Activated CD4-positive, alpha-beta T cell treated with anti-CD3 and anti-CD28 coated beads, Interleukin-2, Interleukin-6, amounts not matched to agents 100 ng/mL and 50 ng/mL, durations not matched to agents 16 hours and 8 hours (primary cell): Measurements from ENCODE around the gene PON3.

Experiments
- DNase-seq: peaks from one replicate; pipeline ENCODE4 v3.0.0-alpha.2; 2020

PON3 gene

DNA sequence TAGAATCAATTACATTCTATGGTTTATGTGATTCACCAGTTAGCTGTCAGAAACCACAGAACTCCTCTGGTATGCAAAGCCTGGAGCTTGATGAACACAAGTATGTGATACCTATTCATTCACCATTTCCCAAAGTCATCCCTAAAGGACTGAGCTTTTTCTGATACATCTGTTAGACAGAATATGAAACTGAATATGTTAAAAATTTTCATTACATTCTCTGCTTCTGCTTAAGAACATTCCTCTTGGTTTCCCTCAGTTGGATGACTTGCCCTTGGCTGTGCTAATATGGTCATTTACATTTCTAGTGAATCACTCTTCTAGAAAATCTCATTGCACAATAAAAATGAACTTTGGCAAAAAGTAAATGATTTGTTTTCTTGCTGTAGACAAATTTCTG lies 61.1 kb downstream of the PON3 start:
- no peak for DNase-seq

DNA sequence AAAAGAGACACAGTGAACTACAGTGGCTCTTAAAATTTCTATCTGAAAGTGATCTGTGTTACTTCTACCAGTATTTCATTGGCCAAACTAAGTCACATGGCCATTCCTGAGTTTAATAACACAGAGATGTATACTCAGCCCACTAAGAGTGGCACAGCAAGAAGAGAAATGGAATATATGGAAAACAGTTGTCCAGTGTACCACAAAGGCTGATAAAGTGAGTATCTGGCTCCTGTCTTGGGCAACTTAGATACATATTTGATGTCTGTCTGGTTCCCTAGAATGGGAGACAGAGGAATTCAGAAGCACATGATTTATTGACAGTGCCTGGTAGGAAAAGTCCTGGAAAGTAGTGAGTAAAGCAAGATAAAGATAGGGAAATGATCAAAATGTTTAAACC lies 61.7 kb downstream of the PON3 start:
- DNase-seq: no peak

DNA sequence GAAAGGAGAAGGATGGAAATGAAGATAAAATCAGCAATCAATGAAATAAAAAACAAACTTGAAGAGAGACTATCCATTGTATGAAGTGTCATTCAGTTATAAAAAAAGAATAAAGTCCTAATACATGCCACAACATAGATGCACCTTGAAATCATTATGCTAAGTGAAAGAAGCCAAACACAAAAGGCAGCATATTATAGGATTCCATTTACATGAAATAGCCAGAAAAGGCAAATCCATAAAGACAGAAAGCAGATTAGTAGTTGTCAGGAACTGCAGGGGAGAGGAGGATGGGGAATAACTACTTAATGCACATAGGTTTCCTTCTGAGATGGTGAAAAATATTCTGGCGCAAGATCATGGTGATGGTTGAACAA lies 65.2 kb downstream of the PON3 start:
- no peak for DNase-seq

DNA sequence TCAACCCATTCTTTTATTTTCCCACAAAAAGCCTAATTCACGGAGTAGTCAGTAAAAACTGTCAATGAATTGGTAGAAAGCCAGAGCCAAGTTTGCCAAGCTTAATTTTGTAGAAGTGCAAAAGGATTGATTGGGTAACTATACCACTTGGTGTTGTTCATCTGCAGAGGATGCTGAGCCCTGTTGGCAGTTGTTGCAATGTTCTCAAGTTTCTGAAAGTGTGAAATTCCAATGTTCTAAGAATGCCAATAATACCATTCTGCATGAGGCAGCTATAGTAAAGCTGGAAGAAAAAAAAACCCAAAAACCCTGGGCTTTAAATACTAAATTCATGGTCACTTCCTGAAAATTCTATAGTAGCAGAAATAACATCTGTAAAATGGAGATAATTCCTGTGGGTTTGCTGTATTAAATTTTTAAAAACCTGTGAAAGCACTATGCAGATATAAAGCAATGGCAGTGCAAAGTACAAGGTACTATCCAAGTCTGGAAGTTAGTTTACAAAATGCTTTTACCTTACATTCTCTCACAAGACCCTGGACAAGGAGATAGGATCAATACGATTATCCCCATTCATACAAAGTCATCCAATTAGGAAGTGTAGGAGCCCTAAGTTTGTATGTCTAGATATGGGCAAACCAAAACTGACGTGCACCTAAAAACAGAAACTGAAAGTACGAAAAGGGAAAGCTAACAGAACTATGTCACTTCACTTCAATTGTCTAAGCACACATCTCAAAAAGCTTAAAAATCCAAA lies 65.8 kb downstream of the PON3 start:
- DNase-seq: peak; percentile 26

DNA sequence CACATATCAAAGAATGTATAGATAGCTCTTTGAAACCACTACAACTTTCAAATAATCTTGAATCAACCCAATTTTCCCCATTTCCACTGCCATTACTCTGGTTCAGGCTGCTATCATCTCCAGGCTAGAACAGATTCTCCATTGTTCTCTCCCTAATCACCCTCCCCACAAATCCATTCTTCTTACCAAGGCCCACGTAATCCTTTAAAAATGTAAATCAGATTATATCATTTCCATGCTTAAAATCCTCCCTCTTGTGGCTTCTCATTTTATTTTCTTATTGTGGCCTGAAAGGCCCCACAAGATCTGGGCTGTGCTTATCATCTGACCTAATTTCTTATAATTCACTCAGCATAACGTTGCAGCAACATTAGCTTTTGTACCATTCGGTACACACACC lies 68.8 kb downstream of the PON3 start:
- no peak for DNase-seq

DNA sequence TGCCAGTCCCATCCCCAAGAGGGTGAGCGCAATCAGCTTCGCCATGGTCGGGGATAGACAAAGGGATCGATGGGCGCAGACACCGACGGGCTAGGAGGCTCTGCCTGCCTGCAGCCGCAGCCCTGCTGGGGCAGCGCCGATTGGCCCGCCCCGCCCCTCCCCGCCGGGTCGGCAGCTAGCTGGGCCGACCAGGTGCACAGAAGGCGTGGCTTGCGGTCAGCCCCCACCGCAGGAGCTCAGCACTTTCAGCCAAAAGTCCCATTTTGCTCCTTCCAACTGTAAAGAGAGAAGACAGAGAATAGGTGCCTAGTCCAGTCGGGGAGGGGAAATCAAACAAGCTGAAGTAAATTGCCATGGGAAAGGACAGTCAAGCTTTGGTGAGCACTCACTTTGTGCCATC lies 71.7 kb downstream of the PON3 start, which contains the start of gene PON1:
PON1 (minus strand) TSS at position 102 of the 400 bp plus-strand sequence; CDS start at position 45, 57 bp downstream.
- no peak for DNase-seq

DNA sequence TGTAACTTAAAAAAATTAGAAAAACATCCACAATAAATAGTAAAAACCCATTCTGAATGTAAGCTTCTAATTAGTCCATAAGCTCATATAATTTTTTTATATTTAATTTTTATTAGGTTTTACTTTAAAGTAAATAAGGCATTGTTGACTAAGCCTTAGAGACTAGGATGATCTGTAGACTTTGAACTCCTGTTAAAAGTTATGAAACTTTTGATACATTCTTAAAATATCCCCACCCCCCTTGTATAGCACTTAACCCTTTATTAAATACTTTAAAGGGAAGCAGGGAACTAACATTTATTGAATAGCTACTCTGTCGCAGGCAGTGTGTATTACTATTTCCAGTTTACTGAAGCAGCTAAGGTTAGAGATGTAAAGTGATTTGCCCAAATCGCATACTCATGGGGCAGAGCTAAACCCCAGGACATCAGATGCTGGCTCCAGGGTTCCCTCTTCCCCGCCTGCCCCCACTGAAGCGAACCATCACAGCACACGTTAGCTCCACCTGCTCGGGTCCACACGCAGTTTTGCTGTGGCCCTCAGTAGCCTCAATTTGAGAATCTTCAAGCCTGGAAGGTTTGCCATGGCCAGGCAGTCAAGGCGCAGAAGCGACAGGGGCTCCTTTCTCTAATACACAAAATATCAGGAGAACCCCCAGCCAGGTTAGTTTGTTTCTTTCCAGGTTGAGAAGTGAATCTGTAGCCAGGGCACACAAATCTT lies 72.6 kb downstream of the PON3 start:
- no peak for DNase-seq

DNA sequence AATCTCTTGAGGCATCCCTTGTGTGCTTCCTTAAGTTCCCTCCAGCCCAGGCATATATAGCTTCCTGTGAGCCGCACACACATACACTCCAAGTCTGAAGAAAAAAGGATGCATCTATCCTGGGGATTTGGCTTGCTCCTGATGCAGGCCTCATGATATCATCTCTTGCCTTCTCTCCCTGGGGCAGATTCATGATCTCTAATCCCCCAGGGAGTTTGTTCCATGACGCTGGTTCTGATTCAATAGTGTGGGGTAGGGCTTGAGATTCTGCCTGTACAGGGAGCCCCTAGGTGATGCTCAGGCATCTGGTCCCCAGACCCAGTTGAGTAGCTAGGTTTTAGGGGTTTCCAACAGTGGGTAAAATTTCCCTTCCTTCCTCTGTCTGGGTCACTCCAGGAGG lies 73.3 kb downstream of the PON3 start:
- DNase-seq: no peak

DNA sequence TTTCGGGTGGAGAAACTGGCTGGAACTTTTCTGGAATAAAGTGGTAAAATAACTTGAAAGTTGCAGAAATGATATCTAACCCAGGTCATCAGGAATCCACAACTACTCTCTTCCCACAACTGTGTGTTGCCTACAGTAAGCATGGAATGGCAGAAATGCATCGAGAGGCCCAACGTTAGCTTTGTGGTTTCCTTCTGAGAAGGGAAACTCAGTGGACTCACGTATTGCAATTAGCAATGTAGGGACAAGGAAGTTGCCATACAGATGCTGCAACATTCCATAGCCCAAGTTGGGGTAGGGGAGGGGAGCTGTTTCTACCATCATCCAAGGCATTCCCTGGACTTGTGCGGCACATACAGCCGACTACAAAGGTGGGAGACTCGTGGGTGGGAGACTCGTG lies 73.8 kb downstream of the PON3 start:
- no peak for DNase-seq

DNA sequence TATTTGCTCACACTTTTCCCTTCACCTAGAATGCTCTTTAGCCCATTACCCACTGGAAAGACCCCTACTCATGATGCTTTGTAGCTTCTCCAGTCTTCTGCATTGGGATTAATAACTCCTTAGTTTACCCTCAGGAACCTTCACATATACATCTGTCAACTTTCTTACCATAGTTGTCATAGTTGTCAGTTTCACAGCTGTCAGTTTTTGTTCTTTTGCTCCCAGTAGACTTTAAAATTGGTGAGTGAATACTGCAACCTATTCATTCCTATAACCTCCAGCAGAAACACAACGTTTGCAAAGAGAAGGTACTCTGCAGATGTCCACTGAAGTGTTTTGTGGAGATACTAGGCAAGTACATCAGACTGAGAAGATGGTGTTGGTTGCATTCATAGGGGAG lies 74.5 kb downstream of the PON3 start:
- DNase-seq: no peak

DNA sequence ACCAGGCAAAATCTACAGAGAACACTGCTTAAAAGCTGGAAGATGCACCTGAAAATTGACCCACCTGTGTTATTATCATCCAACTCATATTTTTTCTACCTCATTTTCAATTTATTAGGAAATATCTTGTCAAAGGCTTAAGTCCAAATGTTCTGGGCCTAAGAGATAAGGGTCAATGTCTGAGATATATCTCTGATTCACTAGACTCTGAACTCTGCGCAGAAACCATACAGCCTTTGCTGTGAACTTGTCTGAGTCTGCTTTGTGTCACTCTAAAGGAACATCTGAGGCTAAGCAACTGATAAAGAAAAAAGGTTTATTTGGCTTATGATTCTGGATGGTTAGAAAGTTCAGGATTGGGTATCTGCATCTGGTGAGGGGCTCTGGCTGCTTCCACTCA lies 75.5 kb downstream of the PON3 start:
- no peak for DNase-seq

DNA sequence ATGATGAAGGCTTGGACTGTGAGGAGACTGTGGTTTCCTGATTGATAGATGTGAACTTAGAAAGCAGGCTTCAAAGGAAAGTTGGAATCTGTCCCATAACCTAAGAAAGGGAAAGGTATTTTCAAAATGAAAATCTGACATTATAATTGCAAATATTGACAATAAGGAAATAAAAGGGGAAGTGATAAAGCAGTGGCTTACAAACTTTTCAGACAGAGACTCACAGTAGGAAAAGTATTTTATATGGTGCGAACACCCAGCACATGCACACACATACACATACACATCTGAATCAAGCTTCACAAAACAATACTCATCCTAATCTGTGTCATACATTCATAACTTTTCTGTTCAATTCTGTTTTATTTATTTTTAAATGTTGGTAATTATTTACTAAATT lies 76.6 kb downstream of the PON3 start:
- DNase-seq: no peak

DNA sequence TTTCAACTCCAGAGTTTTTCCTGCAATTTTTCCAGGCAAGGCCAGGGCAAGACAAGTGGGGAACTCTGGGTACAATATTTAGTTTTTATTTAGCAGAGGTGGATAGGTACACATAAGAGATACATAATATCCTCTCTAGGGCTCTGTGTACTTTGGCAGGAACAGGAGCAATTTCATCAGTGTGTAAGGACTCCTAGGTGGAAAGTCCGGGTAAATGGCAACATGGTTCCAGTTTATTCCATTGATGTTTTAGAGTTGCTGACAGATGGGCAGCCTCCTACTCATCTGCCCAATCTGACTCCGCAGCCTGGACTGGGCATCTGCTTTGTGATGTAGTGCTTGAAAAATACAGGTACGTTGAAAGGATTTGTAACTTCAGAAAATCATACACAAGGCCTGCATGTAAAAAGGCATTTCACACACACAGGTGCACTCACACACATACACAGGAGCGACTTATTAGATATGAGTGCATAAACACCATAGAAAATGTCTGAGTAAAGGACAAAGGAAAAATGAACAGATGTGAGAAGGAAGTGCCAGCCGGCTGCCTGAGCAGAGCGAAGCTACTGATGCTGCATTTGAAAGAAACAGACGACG lies 77.6 kb downstream of the PON3 start:
- DNase-seq: no peak

DNA sequence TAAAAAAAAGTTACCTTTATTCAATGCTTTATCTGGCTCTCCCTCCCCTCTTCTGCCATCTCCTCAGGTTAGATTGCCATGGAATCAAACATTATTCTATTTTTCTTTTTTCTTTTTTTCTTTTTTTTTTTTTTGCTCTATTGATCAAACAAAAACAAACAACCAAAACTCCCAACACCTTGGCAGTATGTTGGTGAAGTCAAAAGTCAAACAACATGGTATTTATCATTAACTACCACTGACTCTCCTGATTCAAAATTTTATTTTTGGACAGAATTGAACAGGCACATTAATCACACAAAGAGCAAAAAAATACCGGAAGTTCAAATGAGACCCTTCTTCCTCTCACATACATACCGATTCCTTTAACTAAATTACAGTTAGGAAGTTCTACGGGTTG lies 78.2 kb downstream of the PON3 start:
- no peak for DNase-seq

DNA sequence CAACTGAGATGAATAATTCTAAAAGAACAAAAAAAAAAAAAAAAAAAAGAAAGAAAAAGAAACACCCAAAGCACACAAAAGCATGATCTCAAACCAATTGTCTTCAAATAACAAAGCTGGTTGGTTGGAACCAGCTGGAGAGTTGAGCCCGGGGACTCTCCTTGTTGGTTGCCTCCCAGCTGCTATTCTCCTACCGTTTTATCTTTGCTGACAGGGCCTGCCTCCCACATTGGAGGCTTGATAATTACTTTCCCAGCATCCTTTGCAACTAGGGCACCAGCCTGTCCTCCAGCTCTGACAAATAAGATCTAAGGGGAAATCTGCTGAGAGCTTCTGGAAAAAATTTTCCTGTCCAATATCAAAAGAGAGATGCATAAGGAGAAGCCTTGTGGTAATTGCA lies 78.6 kb downstream of the PON3 start:
- DNase-seq: no peak

DNA sequence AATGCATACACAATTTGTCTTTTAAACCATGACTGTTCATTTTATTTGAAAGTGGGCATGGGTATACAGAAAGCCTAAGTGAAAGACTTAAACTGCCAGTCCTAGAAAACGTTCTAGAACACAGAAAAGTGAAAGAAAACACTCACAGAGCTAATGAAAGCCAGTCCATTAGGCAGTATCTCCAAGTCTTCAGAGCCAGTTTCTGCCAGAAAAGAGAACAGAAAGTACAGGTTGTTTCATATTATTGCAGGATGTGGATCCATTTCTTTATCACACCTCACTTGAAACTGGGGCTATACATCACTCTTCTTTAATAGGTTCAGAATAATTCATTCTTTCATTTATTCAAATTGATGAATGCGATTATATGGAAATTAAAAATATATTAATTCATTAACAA lies 79.6 kb downstream of the PON3 start:
- DNase-seq: no peak

DNA sequence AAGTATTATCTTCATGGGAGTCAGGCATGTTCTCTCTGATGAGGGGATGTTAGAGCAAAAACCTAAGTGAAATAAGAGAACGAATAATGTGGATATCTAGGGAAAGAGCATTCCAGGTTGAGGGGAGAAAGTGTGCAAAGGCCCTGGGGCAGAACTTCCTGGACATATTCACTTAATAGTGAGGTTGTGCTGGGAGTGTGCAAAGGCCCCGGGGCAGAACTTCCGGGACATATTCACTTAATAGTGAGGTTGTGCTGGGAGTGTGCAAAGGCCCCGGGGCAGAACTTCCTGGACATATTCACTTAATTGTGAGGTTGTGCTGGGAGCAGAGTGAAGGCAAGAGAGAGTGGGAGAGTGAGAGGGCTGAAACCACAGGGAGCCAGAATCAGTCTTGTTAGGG lies 83.6 kb downstream of the PON3 start:
- DNase-seq: no peak

DNA sequence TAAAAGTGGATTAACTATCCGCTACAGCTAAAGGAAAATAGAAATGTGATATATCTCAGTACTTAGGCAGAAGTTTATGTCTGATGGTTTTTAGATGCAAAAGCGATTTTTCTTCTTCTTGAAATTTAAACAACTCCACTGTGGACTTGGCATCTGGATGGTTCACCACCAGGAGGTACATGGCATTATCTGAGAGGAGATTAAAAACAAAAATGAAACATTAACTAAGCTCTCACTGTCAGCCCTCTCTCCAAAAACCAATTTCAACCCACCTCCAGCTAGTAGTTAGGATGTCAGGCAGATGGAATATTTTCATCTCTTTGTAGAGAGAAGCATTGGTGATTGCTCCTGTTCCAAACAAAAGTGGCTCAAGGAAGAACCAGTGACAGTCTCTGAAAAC lies 84.8 kb downstream of the PON3 start:
- DNase-seq: no peak

DNA sequence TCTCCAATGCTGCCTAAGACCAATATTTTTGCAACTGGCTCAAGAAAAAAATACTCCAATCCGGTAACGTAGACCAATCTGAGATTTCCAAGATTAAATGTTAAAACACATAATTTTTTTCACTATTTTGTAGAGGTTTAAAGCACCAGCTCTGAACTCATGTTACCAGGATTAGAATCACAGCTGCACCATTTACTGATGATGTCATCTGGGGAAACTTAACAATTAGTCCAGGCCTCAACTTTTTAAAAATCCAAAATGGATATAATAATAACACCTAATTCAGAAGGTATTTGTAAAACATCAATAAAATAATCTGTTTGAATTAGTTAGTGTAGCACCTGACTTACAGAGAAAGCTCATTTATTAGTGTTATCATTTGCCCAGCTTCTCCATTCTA lies 86.2 kb downstream of the PON3 start:
- no peak for DNase-seq
